Measurements from ENCODE around the gene SEC24B. TPM values are rescaled to one million over a fixed set of nuclear protein-coding genes. Genes with fewer than 3 reads are reported as not detected.

SEC24B gene
- total and polyA plus RNA-seq, 12 donors, result 8.4 to 49.3 (median 29.8) TPM

DNA sequence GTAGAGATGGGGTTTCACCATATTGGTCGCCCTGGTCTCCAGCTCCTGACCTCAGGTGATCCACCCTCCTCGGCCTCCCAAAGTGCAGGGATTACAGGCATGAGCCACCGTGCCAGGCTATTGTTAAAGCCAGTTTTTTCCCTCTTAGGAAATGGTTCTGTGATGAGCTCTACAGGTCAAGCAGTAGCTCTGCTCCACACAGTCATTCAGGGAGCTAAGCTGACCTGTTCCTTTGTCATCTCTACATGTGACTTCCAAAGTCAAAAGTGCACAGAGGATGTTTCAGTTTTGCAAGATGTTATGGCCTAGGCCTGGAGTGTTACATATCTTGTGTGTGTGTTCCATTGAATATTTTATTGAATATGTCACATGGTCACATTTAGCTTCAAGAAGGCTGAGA lies 137.9 kb downstream of the SEC24B start:
- DNase-seq, result no peak
- H3K4me3 ChIP-seq, result no peak overlapping the region
- WGBS, 4 donors, result 95 to 97% (median 95%) methylated on average over 3 of the region's 3 CpGs
- H3K9me3 ChIP-seq (replicated peaks in 1 of 3), result no peaks in the 10 kb centered on the region
- no peaks in the 10 kb centered on the region for H3K27me3 ChIP-seq
- H3K27ac ChIP-seq, result no peak overlapping the region
- H3K4me1 ChIP-seq (replicated peaks in 1 of 2), result no peaks in the 10 kb centered on the region
- TF ChIP-seq POLR2A (IDR thresholded peaks at IDR 0.05), result no peak
- TF ChIP-seq, protein P1, sequence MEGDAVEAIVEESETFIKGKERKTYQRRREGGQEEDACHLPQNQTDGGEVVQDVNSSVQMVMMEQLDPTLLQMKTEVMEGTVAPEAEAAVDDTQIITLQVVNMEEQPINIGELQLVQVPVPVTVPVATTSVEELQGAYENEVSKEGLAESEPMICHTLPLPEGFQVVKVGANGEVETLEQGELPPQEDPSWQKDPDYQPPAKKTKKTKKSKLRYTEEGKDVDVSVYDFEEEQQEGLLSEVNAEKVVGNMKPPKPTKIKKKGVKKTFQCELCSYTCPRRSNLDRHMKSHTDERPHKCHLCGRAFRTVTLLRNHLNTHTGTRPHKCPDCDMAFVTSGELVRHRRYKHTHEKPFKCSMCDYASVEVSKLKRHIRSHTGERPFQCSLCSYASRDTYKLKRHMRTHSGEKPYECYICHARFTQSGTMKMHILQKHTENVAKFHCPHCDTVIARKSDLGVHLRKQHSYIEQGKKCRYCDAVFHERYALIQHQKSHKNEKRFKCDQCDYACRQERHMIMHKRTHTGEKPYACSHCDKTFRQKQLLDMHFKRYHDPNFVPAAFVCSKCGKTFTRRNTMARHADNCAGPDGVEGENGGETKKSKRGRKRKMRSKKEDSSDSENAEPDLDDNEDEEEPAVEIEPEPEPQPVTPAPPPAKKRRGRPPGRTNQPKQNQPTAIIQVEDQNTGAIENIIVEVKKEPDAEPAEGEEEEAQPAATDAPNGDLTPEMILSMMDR (IDR thresholded peaks at IDR 0.05), result no peak
- no peaks in the 10 kb centered on the region for H3K36me3 ChIP-seq (replicated peaks in 1 of 2)
- intact Hi-C loops (cut with DNase I), result no loop called here

- Histone ChIP-seq H3K27me3 (no peaks in the 10 kb centered on the region), H3K27ac (no peak overlapping the region), H3K4me1 (replicated peaks in 1 of 2) (no peaks in the 10 kb centered on the region), H3K4me3 (no peak overlapping the region), H3K9me3 (replicated peaks in 1 of 3) (no peaks in the 10 kb centered on the region), H3K36me3 (replicated peaks in 1 of 2) (no peaks in the 10 kb centered on the region)
- intact Hi-C loops (cut with DNase I), result no loop called here
- 87 to 95% (median 91%) methylated on average over 3 of the region's 3 CpGs for WGBS, 4 donors
- TF ChIP-seq, protein P1 (IDR thresholded peaks at IDR 0.05), result no peak
- TF ChIP-seq POLR2A (IDR thresholded peaks at IDR 0.05), result no peak
- no peak for DNase-seq
Observed at GRCh38 chr4:109572154-109572553, 138.5 kb downstream of the SEC24B start.

DNA sequence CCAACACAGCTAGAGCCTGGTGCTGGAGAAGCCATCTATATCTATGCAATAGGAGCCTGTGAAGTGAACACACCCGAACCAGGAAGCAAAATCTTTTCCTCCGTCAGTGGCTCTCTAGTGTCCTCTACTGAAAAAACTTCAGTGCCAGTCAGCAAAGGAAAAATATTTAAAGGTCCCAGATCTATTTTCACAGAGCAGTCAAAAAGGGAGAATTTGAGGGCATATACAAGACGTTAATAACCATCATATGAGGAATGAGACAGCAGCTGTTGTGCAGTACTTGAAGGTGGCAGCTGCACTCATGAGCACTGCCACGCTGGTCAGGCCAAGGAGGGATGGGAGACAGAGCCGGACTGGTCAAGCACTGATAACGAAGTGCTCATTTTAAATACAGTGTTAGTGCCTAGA lies 140.8 kb downstream of the SEC24B start:
- H3K36me3 ChIP-seq (replicated peaks in 1 of 2), result no peaks in the 10 kb centered on the region
- WGBS, 4 donors, result 65 to 69% (median 67%) methylated on average over 6 of the region's 6 CpGs
- no peak overlapping the region for H3K27ac ChIP-seq
- intact Hi-C loops (cut with DNase I), result no loop called here
- H3K4me3 ChIP-seq, result no peak overlapping the region
- no peak for DNase-seq
- no peaks in the 10 kb centered on the region for H3K9me3 ChIP-seq (replicated peaks in 1 of 3)
- TF ChIP-seq POLR2A (IDR thresholded peaks at IDR 0.05), result no peak
- TF ChIP-seq, protein P1 (IDR thresholded peaks at IDR 0.05), result peak in 1 of 6 experiments; percentile 7
- H3K4me1 ChIP-seq (replicated peaks in 1 of 2), result no peaks in the 10 kb centered on the region
- H3K27me3 ChIP-seq, result no peaks in the 10 kb centered on the region

GRCh38 chr4:109574931-109575804 lies 141.6 kb downstream of the SEC24B start:
- intact Hi-C loops (cut with DNase I), result no loop called here
- Histone ChIP-seq H3K27me3 (no peaks in the 10 kb centered on the region), H3K4me1 (replicated peaks in 1 of 2) (no peaks in the 10 kb centered on the region), H3K9me3 (replicated peaks in 1 of 3) (no peaks in the 10 kb centered on the region), H3K36me3 (replicated peaks in 1 of 2) (no peaks in the 10 kb centered on the region), H3K27ac (no peak overlapping the region), H3K4me3 (no peak overlapping the region)
- TF ChIP-seq POLR2A (IDR thresholded peaks at IDR 0.05), result no peak
- TF ChIP-seq, protein P1 (IDR thresholded peaks at IDR 0.05), result no peak
- WGBS, 4 donors, result 86 to 88% (median 87%) methylated on average over 7 of the region's 7 CpGs
- DNase-seq, result no peak

All from adrenal gland (tissue), 12 donors.